Measurements from ENCODE around the gene EFCAB13.
A peak's percentile ranks its signal among the peaks of the same experiment; 100 is the strongest.

The EFCAB13 gene

GRCh38 chr17:47276444-47276843 lies 47.3 kb upstream of the EFCAB13 start (continued):
- TF ChIP-seq PRDM2 (tag by site-specific recombination; IDR thresholded peaks at IDR 0.05; ENCODE audit: borderline replicate concordance) = no peak
- TF ChIP-seq ZNF623 (tag by site-specific recombination; IDR thresholded peaks at IDR 0.05) = no peak
- no peak for TF ChIP-seq ZNF664 (tag by site-specific recombination; IDR thresholded peaks at IDR 0.05)
- no peak for TF ChIP-seq ZNF830 (tag by site-specific recombination; IDR thresholded peaks at IDR 0.05; ENCODE audit: low read depth)
- TF ChIP-seq BCL11B (tag by site-specific recombination; IDR thresholded peaks at IDR 0.05; ENCODE audit: low read depth) = no peak
- no peak for TF ChIP-seq ZNF701 (tag by site-specific recombination; IDR thresholded peaks at IDR 0.05)
- TF ChIP-seq PRDM1 (tag by site-specific recombination; IDR thresholded peaks at IDR 0.05) = 0 out of 2 replicates have a peak, but pooled peaks have one; percentile 27
- no peak for TF ChIP-seq ZFP3 (tag by site-specific recombination; IDR thresholded peaks at IDR 0.05; ENCODE audit: low read depth)
- no peak for TF ChIP-seq SP7 (tag by site-specific recombination; IDR thresholded peaks at IDR 0.05)
- no peak for TF ChIP-seq ZNF426 (tag by site-specific recombination; IDR thresholded peaks at IDR 0.05)
- TF ChIP-seq ZSCAN23 (tag by site-specific recombination; IDR thresholded peaks at IDR 0.05) = no peak
- TF ChIP-seq ZNF843 (tag by site-specific recombination; IDR thresholded peaks at IDR 0.05) = no peak
- no peak for TF ChIP-seq ZNF707 (tag by site-specific recombination; IDR thresholded peaks at IDR 0.05)
- no peak for TF ChIP-seq KLF7 (tag by site-specific recombination; IDR thresholded peaks at IDR 0.05; ENCODE audit: borderline replicate concordance)
- TF ChIP-seq REST (tag by site-specific recombination; IDR thresholded peaks at IDR 0.05) = peak; percentile 42; the same call in 1 of the 2 replicates
- TF ChIP-seq ZNF239 (tag by site-specific recombination; IDR thresholded peaks at IDR 0.05) = no peak
- TF ChIP-seq ZFP69B (tag by site-specific recombination; IDR thresholded peaks at IDR 0.05) = no peak
- TF ChIP-seq EGR2 (tag by site-specific recombination; IDR thresholded peaks at IDR 0.05; ENCODE audit: low read depth) = no peak

- Histone ChIP-seq H3K36me3 (ENCODE audit: control insufficient read depth in 2 of 2, insufficient read depth in 1 of 2, low read length in 2 of 2) (no peaks in the 10 kb centered on the region), H3K4me1 (ENCODE audit: control insufficient read depth, insufficient read depth, low read length) (peaks cover 33% of the 10 kb centered on the region), H3K27ac (ENCODE audit: extremely low read depth, low read depth, low read length) (peak overlapping the region; percentile 61; the same call in 1 of the 2 replicates), H3K4me3 (ENCODE audit: low read depth, low read length) (no peak overlapping the region), H3K9me3 (ENCODE audit: control insufficient read depth, insufficient read depth, low read depth, low read length) (no peaks in the 10 kb centered on the region)
- CTCF ChIA-PET = interaction anchor here (0.6 to 2.9 kb wide), 5 partner anchors 25 to 145 kb away, joined by 3 to 12 read pairs (median 3); no protein-coding TSS in a partner anchor
- POLR2A ChIA-PET = interaction anchor here (0.8 kb wide), 1 partner anchor 23 kb away, joined by 3 read pairs; the partner anchor contains the start of gene ITGB3
- no peak for TF ChIP-seq ZNF324 (tag by site-specific recombination; IDR thresholded peaks at IDR 0.05)
- TF ChIP-seq ZNF211 (tag by site-specific recombination; IDR thresholded peaks at IDR 0.05; ENCODE audit: low read depth) = no peak
- no peak for TF ChIP-seq ZNF223 (tag by site-specific recombination; IDR thresholded peaks at IDR 0.05)
- no peak for TF ChIP-seq PRDM1 (tag by site-specific recombination; IDR thresholded peaks at IDR 0.05)
- TF ChIP-seq REPIN1 (tag by site-specific recombination; IDR thresholded peaks at IDR 0.05; ENCODE audit: low read depth) = no peak
- no peak for TF ChIP-seq ZNF132 (tag by site-specific recombination; IDR thresholded peaks at IDR 0.05; ENCODE audit: borderline replicate concordance)
- TF ChIP-seq ZBTB17 (tag by site-specific recombination; IDR thresholded peaks at IDR 0.05) = peak; percentile 86
- peak; percentile 20; the same call in 1 of the 2 replicates for TF ChIP-seq SP2 (tag by site-specific recombination; IDR thresholded peaks at IDR 0.05)
- TF ChIP-seq ZFP69B (tag by site-specific recombination; IDR thresholded peaks at IDR 0.05) = no peak
- TF ChIP-seq ZNF16 (tag by site-specific recombination; IDR thresholded peaks at IDR 0.05; ENCODE audit: low read depth) = no peak
- TF ChIP-seq RBAK (tag by site-specific recombination; IDR thresholded peaks at IDR 0.05) = no peak
- TF ChIP-seq ZNF335 (tag by site-specific recombination; conservative IDR thresholded peaks at IDR 0.05) = peak; percentile 42
- no peak for TF ChIP-seq ZNF174 (tag by site-specific recombination; IDR thresholded peaks at IDR 0.05)
Observed at GRCh38 chr17:47276868-47277267, 46.9 kb upstream of the EFCAB13 start.

All from HEK293 (cell line).